Measurements from ENCODE around the gene ANKH.

Gene ANKH

GRCh38 chr5:14713476-14714390, 157.8 kb downstream of the ANKH start:
- DNase-seq (ENCODE audit: low read depth) = no peak

- DNase-seq (ENCODE audit: low read depth) = no peak
Observed at GRCh38 chr5:14712666-14713065, 158.9 kb downstream of the ANKH start.

DNA sequence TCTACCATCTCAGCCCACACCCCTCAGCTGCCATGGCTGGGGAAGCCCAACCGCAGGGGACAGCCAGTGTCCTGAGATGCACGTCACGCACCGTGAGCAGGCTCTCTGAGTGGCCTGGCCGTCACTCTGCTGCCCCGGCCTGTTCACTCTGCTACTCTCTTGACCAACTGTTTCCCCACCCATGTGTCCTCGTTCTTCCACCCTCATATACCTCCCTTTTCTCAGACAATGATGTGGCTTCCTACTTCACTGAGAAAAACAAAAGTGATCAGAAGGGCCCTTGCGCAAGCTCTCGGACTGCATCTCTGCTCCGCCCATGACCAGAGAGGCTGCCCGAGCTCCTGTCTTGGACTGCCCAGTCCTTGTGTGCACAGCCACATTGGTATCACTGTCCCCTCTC, 159.4 kb downstream of the ANKH start:
- no peak for DNase-seq (ENCODE audit: low read depth)

- DNase-seq (ENCODE audit: low read depth) = no peak
Observed at GRCh38 chr5:14710313-14710994, 161.1 kb downstream of the ANKH start.

DNA sequence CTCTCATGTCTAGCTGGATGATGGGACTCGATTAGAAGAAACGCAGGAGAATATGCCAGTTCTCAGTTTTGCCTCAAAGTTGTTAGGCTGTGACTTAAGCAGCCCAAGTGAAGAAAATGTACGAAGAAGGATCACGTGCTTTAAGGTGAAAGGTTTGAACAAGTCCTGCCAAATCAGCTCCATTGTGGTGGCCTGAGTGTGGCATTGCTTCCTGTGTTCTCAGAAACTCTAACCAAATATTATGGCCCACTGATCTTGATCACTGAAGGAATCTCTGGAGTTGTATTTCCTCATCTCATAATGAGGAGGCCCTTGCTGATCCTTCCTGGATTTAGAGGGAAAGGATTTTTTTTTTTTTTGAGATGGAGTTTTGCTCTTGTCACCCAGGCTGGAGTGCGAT, 163.0 kb downstream of the ANKH start:
- no peak for DNase-seq (ENCODE audit: low read depth)

DNA sequence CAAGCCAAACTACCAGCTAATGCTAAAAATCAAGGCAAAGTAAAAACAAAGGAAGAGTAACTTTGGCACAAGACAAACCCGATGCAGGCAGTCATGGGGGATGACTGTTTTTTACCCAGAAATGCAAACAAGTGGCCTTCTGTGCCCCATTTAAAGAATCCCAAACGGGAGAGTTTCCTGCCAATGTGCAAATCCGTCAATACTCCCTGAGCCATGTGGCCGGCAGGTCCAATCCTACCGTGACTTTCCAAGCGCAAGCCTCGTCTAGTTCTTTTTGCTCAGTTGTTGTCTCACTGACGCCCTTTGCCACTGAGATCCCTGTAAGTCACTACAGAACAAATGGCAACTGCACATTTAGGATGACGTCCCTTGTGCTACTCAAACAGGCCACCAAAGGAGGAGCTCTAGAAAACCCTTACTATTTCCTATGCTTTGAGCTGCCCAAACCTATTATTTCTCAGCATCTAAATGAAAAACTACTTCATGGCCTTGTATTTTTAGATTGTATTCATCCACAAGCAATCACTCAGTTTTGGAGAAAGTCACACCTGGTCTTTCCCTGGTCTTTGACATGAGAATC, 163.7 kb downstream of the ANKH start:
- no peak for DNase-seq (ENCODE audit: low read depth)

DNA sequence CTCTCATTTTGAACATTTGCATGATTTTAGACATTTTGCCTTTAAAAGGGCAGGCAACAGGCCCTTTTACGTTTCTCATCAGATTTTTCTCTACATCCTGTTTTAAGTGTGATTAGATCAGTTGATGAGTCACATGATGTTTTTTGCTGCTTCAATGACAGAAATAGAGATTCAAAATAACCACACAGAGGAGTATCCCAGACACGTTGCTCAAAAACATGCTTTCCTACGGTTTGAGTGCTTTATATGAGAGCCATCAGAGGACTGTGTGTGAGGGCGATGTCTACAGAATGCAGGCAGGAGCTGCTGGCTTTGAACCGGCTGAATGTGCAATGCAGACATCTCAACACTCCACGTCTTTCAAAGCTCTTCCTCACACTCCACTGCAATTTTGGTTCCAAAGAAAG, 165.0 kb downstream of the ANKH start:
- no peak for DNase-seq (ENCODE audit: low read depth)

DNA sequence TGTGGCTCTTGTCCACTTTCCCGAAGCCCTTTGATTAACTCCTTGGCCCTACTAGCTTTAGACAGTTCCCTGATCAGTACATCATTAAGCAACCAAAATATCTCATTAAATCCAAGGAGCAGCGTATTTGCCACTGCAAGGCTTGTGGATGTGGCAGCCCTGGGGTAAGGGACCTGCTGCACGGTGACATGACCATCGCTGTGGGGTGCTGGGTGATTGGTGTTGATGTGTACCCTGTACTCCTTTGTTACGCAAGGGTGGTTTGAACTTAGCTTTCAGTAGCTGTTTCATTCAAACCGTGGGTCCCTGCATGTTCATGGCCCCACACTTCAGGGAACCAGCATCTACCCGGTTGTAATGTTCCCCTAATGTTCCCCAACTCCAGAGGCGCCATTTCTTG, 166.0 kb downstream of the ANKH start:
- DNase-seq (ENCODE audit: low read depth) = no peak

DNA sequence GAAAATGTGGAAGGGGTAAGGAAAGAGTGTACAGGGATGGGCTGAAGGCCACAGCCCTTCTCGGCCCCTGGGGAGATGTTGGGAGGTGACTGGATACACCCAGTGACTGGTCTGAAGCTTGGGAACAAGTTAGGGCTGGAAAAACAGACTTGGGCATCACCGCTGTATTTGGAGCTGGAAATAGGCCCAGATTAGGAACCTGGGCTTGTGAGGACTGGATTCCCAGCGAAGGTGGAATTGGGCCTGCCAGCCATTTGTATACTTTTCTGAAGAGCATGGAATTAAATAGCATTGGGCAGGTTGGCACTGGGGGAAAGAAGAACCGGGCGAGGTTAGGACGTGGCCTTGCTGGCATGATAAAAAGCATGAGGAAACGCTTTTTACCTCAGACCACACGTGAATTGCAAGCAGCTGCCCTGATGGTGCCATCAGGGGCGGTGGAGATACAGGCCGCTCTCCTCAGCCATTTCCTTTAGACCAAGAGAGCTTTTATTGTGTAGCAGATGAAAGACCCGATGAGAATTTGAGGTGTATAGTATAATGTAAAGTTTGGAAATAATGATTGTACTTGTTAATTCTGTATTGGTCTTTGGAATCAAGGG, 169.2 kb downstream of the ANKH start:
- no peak for DNase-seq (ENCODE audit: low read depth)

DNA sequence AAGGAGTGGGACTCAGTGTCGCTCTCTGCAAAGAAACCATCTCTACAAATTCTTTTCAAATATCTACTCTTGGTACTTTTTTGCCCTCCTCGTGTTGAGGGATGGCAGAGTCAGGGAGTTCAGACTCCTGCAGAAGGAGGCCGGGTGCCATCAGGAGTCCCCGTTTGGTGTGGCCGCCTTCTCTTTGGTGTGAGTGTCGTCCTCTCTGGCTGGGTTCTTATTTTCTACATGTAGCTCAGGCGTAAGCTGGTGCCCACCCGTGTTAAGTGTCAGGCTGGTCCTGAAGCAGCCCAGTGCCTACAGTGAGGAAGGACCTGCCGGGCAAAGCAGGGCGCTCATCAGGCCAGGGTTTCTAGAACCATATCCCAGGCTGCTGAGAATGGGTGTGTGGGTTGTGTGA, 170.0 kb downstream of the ANKH start:
- no peak for DNase-seq (ENCODE audit: low read depth)

GRCh38 chr5:14700478-14701436, 170.8 kb downstream of the ANKH start:
- DNase-seq (ENCODE audit: low read depth) = no peak

DNA sequence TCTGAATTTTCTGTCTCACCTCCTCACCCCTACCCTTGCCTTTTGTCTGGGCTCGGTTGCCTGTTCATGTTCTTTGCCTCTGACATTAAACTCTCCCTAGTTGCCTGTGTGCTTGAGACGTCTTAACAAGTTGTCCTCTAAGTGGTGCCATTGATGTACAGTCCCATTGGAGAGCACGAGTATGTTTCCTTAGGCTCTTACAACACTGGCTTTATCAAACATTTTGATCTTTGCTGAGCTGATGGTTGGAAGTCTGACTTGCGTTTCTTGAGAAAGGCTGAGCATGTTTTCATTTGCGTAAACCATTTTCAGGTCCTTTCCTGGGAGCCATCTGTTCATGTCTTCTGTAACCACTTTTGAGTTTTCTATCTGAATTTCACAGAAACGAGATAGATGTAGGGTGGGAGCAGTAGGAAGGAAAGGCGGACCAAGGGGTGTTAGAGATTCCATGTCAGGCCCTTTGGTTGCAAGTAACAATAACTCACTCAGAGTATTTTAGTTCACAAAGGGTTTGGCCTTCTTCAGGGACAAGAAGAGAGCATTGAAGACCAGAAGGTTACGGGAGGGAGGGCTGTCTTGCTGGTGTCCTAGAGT, 171.7 kb downstream of the ANKH start:
- no peak for DNase-seq (ENCODE audit: low read depth)

GRCh38 chr5:14699159-14699558, 172.4 kb downstream of the ANKH start:
- DNase-seq (ENCODE audit: low read depth) = no peak

DNA sequence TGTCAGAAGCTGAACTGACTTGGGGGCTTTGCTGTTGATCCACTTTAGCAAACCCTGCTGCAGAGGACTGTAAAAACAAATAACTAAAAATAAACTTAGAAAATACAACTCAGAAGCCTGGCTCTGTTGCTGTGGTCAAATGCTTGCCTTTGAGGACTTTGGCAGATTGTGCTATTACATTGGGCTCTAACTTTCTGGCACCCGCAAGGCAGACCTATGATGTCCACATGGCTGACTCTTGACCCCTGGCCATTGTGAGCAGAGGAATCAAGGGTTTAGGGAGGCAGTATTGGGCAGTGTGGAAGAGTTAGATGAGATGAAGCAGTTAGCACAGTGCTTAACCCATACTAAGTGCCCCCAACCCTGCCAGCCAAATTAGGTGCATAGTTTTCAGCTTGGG, 173.1 kb downstream of the ANKH start:
- DNase-seq (ENCODE audit: low read depth) = no peak

- DNase-seq (ENCODE audit: low read depth) = no peak
Observed at GRCh38 chr5:14696851-14697250, 174.7 kb downstream of the ANKH start.

GRCh38 chr5:14696057-14696456, 175.5 kb downstream of the ANKH start:
- no peak for DNase-seq (ENCODE audit: low read depth)

GRCh38 chr5:14695152-14695551, 176.4 kb downstream of the ANKH start:
- DNase-seq (ENCODE audit: low read depth) = no peak

DNA sequence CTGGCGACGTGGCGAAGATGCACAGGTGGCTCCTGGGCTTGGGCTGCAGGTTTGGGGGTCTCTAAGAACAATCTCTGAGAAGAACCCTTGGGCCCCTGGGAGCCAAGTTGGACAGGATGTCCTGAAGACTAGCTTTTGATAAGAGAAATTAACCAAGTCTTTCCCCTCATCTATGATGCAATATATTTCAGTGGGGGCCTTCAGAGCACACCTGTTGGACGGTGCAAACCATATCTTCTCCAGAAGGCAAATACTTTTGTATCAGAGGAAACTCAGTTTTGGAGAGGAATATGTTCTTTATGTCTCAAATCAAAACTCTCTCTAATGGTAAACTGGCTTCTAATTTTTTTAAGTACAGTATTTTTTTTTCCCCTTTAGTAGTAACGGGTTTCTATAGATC, 178.5 kb downstream of the ANKH start:
- no peak for DNase-seq (ENCODE audit: low read depth)

GRCh38 chr5:14687023-14687665, 184.4 kb downstream of the ANKH start:
- no peak for DNase-seq (ENCODE audit: low read depth)

GRCh38 chr5:14686517-14686916, 185.1 kb downstream of the ANKH start:
- no peak for DNase-seq (ENCODE audit: low read depth)

DNA sequence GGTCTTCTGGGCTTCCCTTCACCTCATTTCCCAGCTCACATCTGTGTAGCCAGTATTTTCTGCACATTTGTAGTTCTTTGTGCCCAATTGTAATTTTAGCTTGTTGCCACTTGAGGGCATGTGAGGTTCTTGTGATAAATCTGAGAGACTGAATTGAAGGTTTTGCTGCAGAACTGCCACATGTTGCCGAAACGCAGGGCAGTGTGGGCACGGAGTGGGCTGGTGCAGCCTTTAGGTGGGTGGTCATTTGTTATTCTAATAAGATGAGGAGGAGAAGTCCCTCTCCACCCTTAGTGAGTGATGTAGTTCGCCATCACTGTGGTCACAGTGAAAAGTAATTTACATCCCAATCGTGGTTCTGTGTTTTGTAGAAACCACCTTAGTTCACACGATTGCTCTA, 185.8 kb downstream of the ANKH start:
- DNase-seq (ENCODE audit: low read depth) = peak; percentile 30

Data from activated T-cell treated with anti-CD3 and anti-CD28 coated beads for 48 hours (primary cell).